Measurements from ENCODE around the gene QKI.

QKI gene

GRCh38 chr6:163543321-163543720, 128.8 kb downstream of the QKI start:
- H2AFZ ChIP-seq (ENCODE audit: low read depth, low read length): no peak overlapping the region
- no peak for ATAC-seq (ENCODE audit: insufficient read depth, low read depth)
- no peak overlapping the region for H3K4me3 ChIP-seq (ENCODE audit: low read depth in 1 of 2, low read length in 2 of 2)
- no peaks in the 10 kb centered on the region for H4K20me1 ChIP-seq (ENCODE audit: insufficient read depth, low read length)
- H3K4me1 ChIP-seq (ENCODE audit: insufficient read depth, low read length): no peaks in the 10 kb centered on the region
- no peak overlapping the region for H3K27ac ChIP-seq (ENCODE audit: low read length)
- H3K79me2 ChIP-seq (ENCODE audit: insufficient read depth, low read length): peaks cover 4% of the 10 kb centered on the region; the same call in 1 of the 2 replicates
- no peak overlapping the region for H3K9ac ChIP-seq (ENCODE audit: low read depth, low read length)
- no peaks in the 10 kb centered on the region for H3K9me3 ChIP-seq (ENCODE audit: insufficient read depth, low read length, severe bottlenecking)
- DNase-seq: no peak
- no peaks in the 10 kb centered on the region for H3K36me3 ChIP-seq (ENCODE audit: insufficient read depth, low read length)
- no peaks in the 10 kb centered on the region for H3K27me3 ChIP-seq (ENCODE audit: insufficient read depth, low read length, poor library complexity)
- H3K4me2 ChIP-seq (ENCODE audit: insufficient read depth, low read length): no peak overlapping the region
- no peak for TF ChIP-seq CTCF (IDR thresholded peaks at IDR 0.05; ENCODE audit: borderline replicate concordance, extremely low read depth, low read length, poor library complexity, severe bottlenecking)
- TF ChIP-seq EZH2 (IDR thresholded peaks at IDR 0.05; ENCODE audit: borderline replicate concordance, low read depth, low read length, severe bottlenecking): no peak

- Histone ChIP-seq H3K36me3 (ENCODE audit: insufficient read depth, low read length) (no peaks in the 10 kb centered on the region), H2AFZ (ENCODE audit: low read depth, low read length) (no peak overlapping the region), H3K27ac (ENCODE audit: low read length) (no peak overlapping the region), H3K79me2 (ENCODE audit: insufficient read depth, low read length) (peaks cover 6% of the 10 kb centered on the region; the same call in 1 of the 2 replicates), H4K20me1 (ENCODE audit: insufficient read depth, low read length) (no peaks in the 10 kb centered on the region), H3K4me3 (ENCODE audit: low read depth in 1 of 2, low read length in 2 of 2) (no peak overlapping the region), H3K27me3 (ENCODE audit: insufficient read depth, low read length, poor library complexity) (no peaks in the 10 kb centered on the region), H3K4me1 (ENCODE audit: insufficient read depth, low read length) (no peaks in the 10 kb centered on the region), H3K9me3 (ENCODE audit: insufficient read depth, low read length, severe bottlenecking) (no peaks in the 10 kb centered on the region), H3K9ac (ENCODE audit: low read depth, low read length) (no peak overlapping the region), H3K4me2 (ENCODE audit: insufficient read depth, low read length) (no peak overlapping the region)
- DNase-seq (no peak), ATAC-seq (ENCODE audit: insufficient read depth, low read depth) (no peak)
- TF ChIP-seq CTCF (IDR thresholded peaks at IDR 0.05; ENCODE audit: borderline replicate concordance, extremely low read depth, low read length, poor library complexity, severe bottlenecking): no peak
- TF ChIP-seq EZH2 (IDR thresholded peaks at IDR 0.05; ENCODE audit: borderline replicate concordance, low read depth, low read length, severe bottlenecking): no peak
Observed at GRCh38 chr6:163545370-163545769, 130.9 kb downstream of the QKI start.

- Histone ChIP-seq H3K27ac (ENCODE audit: low read length) (no peak overlapping the region), H3K9me3 (ENCODE audit: insufficient read depth, low read length, severe bottlenecking) (no peaks in the 10 kb centered on the region), H3K4me3 (ENCODE audit: low read depth in 1 of 2, low read length in 2 of 2) (no peak overlapping the region), H3K36me3 (ENCODE audit: insufficient read depth, low read length) (no peaks in the 10 kb centered on the region), H4K20me1 (ENCODE audit: insufficient read depth, low read length) (no peaks in the 10 kb centered on the region), H2AFZ (ENCODE audit: low read depth, low read length) (no peak overlapping the region), H3K27me3 (ENCODE audit: insufficient read depth, low read length, poor library complexity) (no peaks in the 10 kb centered on the region), H3K4me1 (ENCODE audit: insufficient read depth, low read length) (no peaks in the 10 kb centered on the region), H3K9ac (ENCODE audit: low read depth, low read length) (no peak overlapping the region), H3K79me2 (ENCODE audit: insufficient read depth, low read length) (0 out of 2 replicates have a peak, but pooled peaks cover 6% of the 10 kb centered on the region), H3K4me2 (ENCODE audit: insufficient read depth, low read length) (no peak overlapping the region)
- DNase-seq (no peak), ATAC-seq (ENCODE audit: insufficient read depth, low read depth) (no peak)
- TF ChIP-seq EZH2 (IDR thresholded peaks at IDR 0.05; ENCODE audit: borderline replicate concordance, low read depth, low read length, severe bottlenecking) (no peak), CTCF (IDR thresholded peaks at IDR 0.05; ENCODE audit: borderline replicate concordance, extremely low read depth, low read length, poor library complexity, severe bottlenecking) (no peak)
Observed at GRCh38 chr6:163547287-163547686, 132.8 kb downstream of the QKI start.

GRCh38 chr6:163548624-163549023, 134.1 kb downstream of the QKI start:
- H3K9me3 ChIP-seq (ENCODE audit: insufficient read depth, low read length, severe bottlenecking): no peaks in the 10 kb centered on the region

More at GRCh38 chr6:163548624-163549023, 134.1 kb downstream of the QKI start:
- no peak for TF ChIP-seq CTCF (IDR thresholded peaks at IDR 0.05; ENCODE audit: borderline replicate concordance, extremely low read depth, low read length, poor library complexity, severe bottlenecking)
- Histone ChIP-seq H2AFZ (ENCODE audit: low read depth, low read length) (no peak overlapping the region), H3K4me2 (ENCODE audit: insufficient read depth, low read length) (no peak overlapping the region), H3K4me3 (ENCODE audit: low read depth in 1 of 2, low read length in 2 of 2) (no peak overlapping the region), H4K20me1 (ENCODE audit: insufficient read depth, low read length) (no peaks in the 10 kb centered on the region), H3K27ac (ENCODE audit: low read length) (no peak overlapping the region), H3K79me2 (ENCODE audit: insufficient read depth, low read length) (0 out of 2 replicates have a peak, but pooled peaks cover 2% of the 10 kb centered on the region), H3K27me3 (ENCODE audit: insufficient read depth, low read length, poor library complexity) (no peaks in the 10 kb centered on the region), H3K4me1 (ENCODE audit: insufficient read depth, low read length) (no peaks in the 10 kb centered on the region), H3K9ac (ENCODE audit: low read depth, low read length) (no peak overlapping the region), H3K36me3 (ENCODE audit: insufficient read depth, low read length) (no peaks in the 10 kb centered on the region)
- ATAC-seq (ENCODE audit: insufficient read depth, low read depth): no peak
- DNase-seq: no peak

Data from DND-41 (cell line).